ENCODE measurements around the gene UTP25.
"Not testable (repeated sequence)": the region's sequence is repeated elsewhere in the genome, so short reads cannot be mapped to it uniquely, and the experiment has no call there.

GRCh38 chr1:209793711-209794110, 34.1 kb upstream of the UTP25 start:
- TF ChIP-seq CTCF (IDR thresholded peaks at IDR 0.05; ENCODE audit: poor library complexity, severe bottlenecking); SMC3 (conservative IDR thresholded peaks at IDR 0.05; ENCODE audit: poor library complexity); EP300 (conservative IDR thresholded peaks at IDR 0.05; ENCODE audit: poor library complexity, severe bottlenecking); RAD21 (conservative IDR thresholded peaks at IDR 0.05): not testable (repeated sequence)
